OCI-LY7 (cell line): Measurements from ENCODE around the gene TP53RK. TPM values are rescaled to one million over a fixed set of nuclear protein-coding genes. Genes with fewer than 3 reads are reported as not detected.

Experiments used
- BruUV-seq: library from RNA; stranded (reverse); fragments of 400-500 nt; replicated peaks from 2 replicates; lab custom pipeline; 2021; lab: Mats Ljungman, UMichigan
- CTCF ChIA-PET: fragments of 300-600 bp; sonication (Branson Sonifier 250); formaldehyde crosslinking; loops from one replicate; lab custom pipeline; 2022; ENCODE audit warnings: antibody characterized with exemption; ENCODE audit not compliant: unreplicated experiment; lab: Charles Lee
- POLR2A ChIA-PET: fragments of 300-600 bp; sonication (Branson Sonifier 250); formaldehyde crosslinking; loops from one replicate; lab custom pipeline; 2022; ENCODE audit warnings: antibody characterized with exemption; lab: Charles Lee
- DNase-seq: peaks from one replicate; pipeline ENCODE4 v3.0.0-alpha.2; 2015; ENCODE audit warnings: low spot score
- H2AFZ ChIP-seq: fragments of 200-600 bp; sonication (generic), shearing (Covaris generic); 2 replicates; pipeline ENCODE4 v1.6.1; 2014; ENCODE audit warnings: mild to moderate bottlenecking, antibody characterized with exemption, low read length, moderate library complexity
- H3K27ac ChIP-seq: fragments of 200-600 bp; sonication (generic); 2 replicates; pipeline ENCODE4 v1.5.1; 2014; ENCODE audit warnings: mixed run types, low read depth, mild to moderate bottlenecking, moderate library complexity, low read length, inconsistent platforms; ENCODE audit not compliant: poor library complexity, severe bottlenecking
- H3K36me3 ChIP-seq: fragments of 200-600 bp; sonication (generic); 2 replicates; pipeline ENCODE4 v1.6.1; 2014; ENCODE audit warnings: mild to moderate bottlenecking, antibody characterized with exemption, low read length, moderate library complexity, mixed read lengths; ENCODE audit not compliant: insufficient read depth
- H3K4me1 ChIP-seq: fragments of 200-600 bp; sonication (generic); 2 replicates; pipeline ENCODE4 v1.5.1; 2014; ENCODE audit warnings: mild to moderate bottlenecking, low read length; ENCODE audit not compliant: insufficient read depth, poor library complexity, severe bottlenecking
- H3K4me2 ChIP-seq: fragments of 200-600 bp; sonication (generic); 2 replicates; pipeline ENCODE4 v1.6.1; 2014; ENCODE audit warnings: mild to moderate bottlenecking, low read length
- H3K4me3 ChIP-seq: fragments of 200-600 bp; sonication (generic); 2 replicates; pipeline ENCODE4 v1.5.1; 2014; ENCODE audit warnings: mild to moderate bottlenecking, low read depth, low read length; ENCODE audit not compliant: poor library complexity, severe bottlenecking
- H3K79me2 ChIP-seq: fragments of 200-600 bp; sonication (generic); 2 replicates; pipeline ENCODE4 v1.6.1; 2016; ENCODE audit warnings: low read depth, mild to moderate bottlenecking, low read length, moderate library complexity, mixed read lengths; ENCODE audit not compliant: insufficient read depth
- H3K9me2 ChIP-seq: fragments of 200-600 bp; sonication (generic); 2 replicates; pipeline ENCODE4 v1.6.1; 2016; ENCODE audit warnings: mild to moderate bottlenecking, low read length, mixed read lengths; ENCODE audit not compliant: insufficient read depth
- H3K9me3 ChIP-seq: fragments of 200-600 bp; sonication (generic); 2 replicates; pipeline ENCODE4 v1.6.1; 2014; ENCODE audit warnings: mild to moderate bottlenecking, mixed run types, low read length, mixed read lengths
- H4K20me1 ChIP-seq: fragments of 200-600 bp; sonication (generic); 2 replicates; pipeline ENCODE4 v1.6.1; 2014; ENCODE audit warnings: mild to moderate bottlenecking, antibody characterized with exemption, low read length, moderate library complexity, mixed read lengths; ENCODE audit not compliant: insufficient read depth
- CTCF ChIP-seq: fragments of 200-600 bp; sonication (generic); conservative IDR thresholded peaks from 2 replicates; pipeline ENCODE4 v1.5.1; 2014; ENCODE audit warnings: mild to moderate bottlenecking, antibody characterized with exemption, low read length, moderate library complexity, mixed read lengths
- EZH2phosphoT487 ChIP-seq: fragments of 200-600 bp; sonication (generic); IDR thresholded peaks from 2 replicates; pipeline ENCODE4 v1.6.1; 2018; ENCODE audit warnings: low read depth, borderline replicate concordance, mild to moderate bottlenecking, mixed run types, antibody characterized with exemption, low read length, moderate library complexity, mixed read lengths
- intact Hi-C: fragments of 100-400 bp; cut with micrococcal nuclease; formaldehyde crosslinking; loops from one replicate; pipeline ENCODE4 v1.10.0; 2022; ENCODE audit not compliant: unreplicated experiment
- total RNA-seq, 2 experiments: library from RNA; depleted of rRNA in 1 of 2; stranded (reverse); fragments of >200 nt in 1 of 2; shearing (Covaris generic) in 1 of 2; gene quantifications; 2 replicates each; pipeline ENCODE4 v1.2.3, GENCODE V29; 2014 to 2022

The TP53RK gene
- total RNA-seq, 2 experiments from 2014 or later = 18.6 to 32.9 TPM

GRCh38 chr20:46666818-46667515 is 22.3 kb downstream of the TP53RK start:
- no peaks in the 10 kb centered on the region for H3K4me1 ChIP-seq
- intact Hi-C loops = no loop called here
- no peak overlapping the region for H2AFZ ChIP-seq
- no peak overlapping the region for H3K4me3 ChIP-seq
- no peaks in the 10 kb centered on the region for H3K9me2 ChIP-seq
- no peak for DNase-seq
- ChIA-PET CTCF (no interaction called here), POLR2A (no interaction called here)
- H3K9me3 ChIP-seq = no peaks in the 10 kb centered on the region
- no peak overlapping the region for H3K4me2 ChIP-seq
- no peak overlapping the region for H3K27ac ChIP-seq
- no peaks in the 10 kb centered on the region for H4K20me1 ChIP-seq
- H3K36me3 ChIP-seq = no peaks in the 10 kb centered on the region
- TF ChIP-seq EZH2phosphoT487 (no peak), CTCF (no peak)
- no peaks in the 10 kb centered on the region for H3K79me2 ChIP-seq
- no TSS peak for BruUV-seq

- DNase-seq = no peak
- intact Hi-C loops = no loop called here
- H3K79me2 ChIP-seq = no peaks in the 10 kb centered on the region
- H3K9me3 ChIP-seq = no peaks in the 10 kb centered on the region
- H3K4me1 ChIP-seq = no peaks in the 10 kb centered on the region
- no TSS peak for BruUV-seq
- H3K27ac ChIP-seq = no peak overlapping the region
- no peaks in the 10 kb centered on the region for H3K36me3 ChIP-seq
- TF ChIP-seq CTCF (no peak), EZH2phosphoT487 (no peak)
- no peaks in the 10 kb centered on the region for H4K20me1 ChIP-seq
- no peak overlapping the region for H2AFZ ChIP-seq
- ChIA-PET POLR2A (no interaction called here), CTCF (no interaction called here)
- H3K4me3 ChIP-seq = no peak overlapping the region
- no peaks in the 10 kb centered on the region for H3K9me2 ChIP-seq
- H3K4me2 ChIP-seq = no peak overlapping the region
These were observed 22.9 kb downstream of the TP53RK start for GRCh38 chr20:46666306-46666705.

DNA sequence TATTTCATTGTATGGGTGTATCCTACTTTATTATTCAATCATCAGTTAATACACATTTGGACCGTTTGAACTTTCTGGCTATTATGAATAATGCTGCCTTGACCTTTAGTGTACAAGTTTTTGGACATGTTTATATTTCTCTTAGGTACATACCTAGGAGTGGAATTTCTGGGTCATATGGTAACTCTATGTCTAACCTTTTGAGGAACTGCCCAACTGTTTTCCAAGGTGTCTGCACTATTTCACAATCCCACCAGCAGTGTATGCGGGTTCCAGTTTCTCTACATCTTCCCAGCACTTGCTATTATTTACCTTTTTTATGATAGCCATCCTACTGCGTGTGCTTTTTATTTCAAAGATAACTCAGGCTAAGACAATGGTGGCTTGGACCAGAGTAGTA is 23.6 kb downstream of the TP53RK start:
- no peak overlapping the region for H2AFZ ChIP-seq
- no peaks in the 10 kb centered on the region for H3K36me3 ChIP-seq
- H3K4me3 ChIP-seq = no peak overlapping the region
- POLR2A ChIA-PET = no interaction called here
- no peak overlapping the region for H3K27ac ChIP-seq
- CTCF ChIA-PET = no interaction called here
- H3K9me3 ChIP-seq = no peaks in the 10 kb centered on the region
- DNase-seq = no peak
- no peaks in the 10 kb centered on the region for H3K4me1 ChIP-seq
- no peak overlapping the region for H3K4me2 ChIP-seq
- H4K20me1 ChIP-seq = no peaks in the 10 kb centered on the region
- BruUV-seq = no TSS peak
- H3K79me2 ChIP-seq = no peaks in the 10 kb centered on the region
- intact Hi-C loops = no loop called here
- H3K9me2 ChIP-seq = no peaks in the 10 kb centered on the region
- no peak for TF ChIP-seq EZH2phosphoT487
- TF ChIP-seq CTCF = no peak
